OCI-LY3 (cell line): ENCODE measurements around the gene CPZ.

ENCODE experiments used
- EZH2phosphoT487 ChIP-seq: fragments of 200-600 bp; shearing (Covaris generic); IDR thresholded peaks from 2 replicates; pipeline ENCODE4 v1.6.1; 2018; ENCODE audit warnings: antibody characterized with exemption, mixed run types, low read depth
- TF ChIP-seq, protein P1 (sequence below): fragments of 200-600, 300-600 bp; sonication (generic); IDR thresholded peaks from 2 replicates; pipeline ENCODE4 v1.5.1; 2014; ENCODE audit warnings: antibody characterized with exemption, low read length, low read depth

DNA sequence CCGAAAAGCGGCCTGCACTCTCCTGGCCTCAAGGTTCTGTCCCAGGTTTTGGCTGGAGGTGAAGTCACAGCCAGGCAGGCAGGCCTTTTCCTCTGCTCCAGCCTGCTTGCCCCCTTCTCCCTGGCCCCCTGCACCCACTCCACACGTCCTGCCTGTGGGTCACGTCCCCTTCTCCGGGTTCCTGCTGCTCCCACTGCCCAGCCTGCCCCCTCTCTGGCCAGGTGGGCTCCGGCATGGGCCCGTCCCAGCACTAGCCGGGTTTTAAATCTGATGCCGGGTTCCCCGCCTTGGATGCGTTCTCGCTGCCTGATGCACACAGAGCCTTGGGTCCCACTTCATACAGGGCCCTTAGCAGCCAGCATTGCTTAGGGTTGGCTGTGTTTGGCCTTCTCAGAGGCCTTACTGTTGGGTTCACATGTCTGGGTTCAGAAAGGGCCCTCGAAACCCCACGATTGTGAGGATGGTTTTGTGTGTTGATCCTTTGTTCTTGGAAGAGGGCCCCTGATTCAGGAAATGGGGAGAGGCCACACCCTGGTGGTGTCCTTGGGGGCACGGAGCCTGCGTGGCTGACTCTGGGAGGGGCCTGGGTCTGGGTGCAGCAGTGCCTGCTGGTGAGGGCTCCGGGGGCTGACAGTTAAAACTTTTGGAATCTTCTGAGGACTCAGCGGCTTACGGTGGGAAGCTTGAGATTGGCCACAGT, 6.0 kb downstream of the CPZ start:
- TF ChIP-seq, protein P1, sequence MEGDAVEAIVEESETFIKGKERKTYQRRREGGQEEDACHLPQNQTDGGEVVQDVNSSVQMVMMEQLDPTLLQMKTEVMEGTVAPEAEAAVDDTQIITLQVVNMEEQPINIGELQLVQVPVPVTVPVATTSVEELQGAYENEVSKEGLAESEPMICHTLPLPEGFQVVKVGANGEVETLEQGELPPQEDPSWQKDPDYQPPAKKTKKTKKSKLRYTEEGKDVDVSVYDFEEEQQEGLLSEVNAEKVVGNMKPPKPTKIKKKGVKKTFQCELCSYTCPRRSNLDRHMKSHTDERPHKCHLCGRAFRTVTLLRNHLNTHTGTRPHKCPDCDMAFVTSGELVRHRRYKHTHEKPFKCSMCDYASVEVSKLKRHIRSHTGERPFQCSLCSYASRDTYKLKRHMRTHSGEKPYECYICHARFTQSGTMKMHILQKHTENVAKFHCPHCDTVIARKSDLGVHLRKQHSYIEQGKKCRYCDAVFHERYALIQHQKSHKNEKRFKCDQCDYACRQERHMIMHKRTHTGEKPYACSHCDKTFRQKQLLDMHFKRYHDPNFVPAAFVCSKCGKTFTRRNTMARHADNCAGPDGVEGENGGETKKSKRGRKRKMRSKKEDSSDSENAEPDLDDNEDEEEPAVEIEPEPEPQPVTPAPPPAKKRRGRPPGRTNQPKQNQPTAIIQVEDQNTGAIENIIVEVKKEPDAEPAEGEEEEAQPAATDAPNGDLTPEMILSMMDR: no peak
- TF ChIP-seq EZH2phosphoT487: no peak
